T-helper 1 cell treated with Interleukin-12 subunit alpha and Interleukin-12 subunit beta and Interleukin-4 antibody, amounts not matched to agents 30 μg/mL and 1 μg/mL, for 36 hours (primary cell): ENCODE data around the gene NOL9.

Experiments
- H3K27ac Mint-ChIP-seq: one replicate; pipeline ENCODE4 v1.8.0; 2021; ENCODE audit warnings: mild to moderate bottlenecking, mixed read lengths
- H3K27me3 Mint-ChIP-seq: one replicate; pipeline ENCODE4 v1.8.0; 2021; ENCODE audit warnings: low read depth, mixed read lengths
- H3K36me3 Mint-ChIP-seq: one replicate; pipeline ENCODE4 v1.8.0; 2021; ENCODE audit warnings: low read depth, mixed read lengths
- H3K4me1 Mint-ChIP-seq: one replicate; pipeline ENCODE4 v1.8.0; 2021; ENCODE audit warnings: low read depth, mixed read lengths
- H3K4me3 Mint-ChIP-seq: one replicate; pipeline ENCODE4 v1.8.0; 2021; ENCODE audit warnings: mild to moderate bottlenecking, moderate library complexity, mixed read lengths
- H3K9me3 Mint-ChIP-seq: one replicate; pipeline ENCODE4 v1.8.0; 2021; ENCODE audit warnings: mixed read lengths

The NOL9 gene

GRCh38 chr1:6530504-6531160 is 23.7 kb downstream of the NOL9 start:
- Mint-ChIP-seq H3K4me3 (no peak overlapping the region), H3K36me3 (peaks cover 37% of the 10 kb centered on the region)

GRCh38 chr1:6528492-6528891 is 25.8 kb downstream of the NOL9 start:
- Mint-ChIP-seq H3K4me3 (no peak overlapping the region), H3K27ac (peak overlapping the region; percentile 11), H3K4me1 (peaks cover 1% of the 10 kb centered on the region), H3K27me3 (no peaks in the 10 kb centered on the region), H3K9me3 (no peaks in the 10 kb centered on the region), H3K36me3 (peaks cover 46% of the 10 kb centered on the region)

More at GRCh38 chr1:6530504-6531160, 23.7 kb downstream of the NOL9 start:
- H3K9me3 Mint-ChIP-seq = no peaks in the 10 kb centered on the region
- no peaks in the 10 kb centered on the region for H3K27me3 Mint-ChIP-seq
- H3K27ac Mint-ChIP-seq = no peak overlapping the region
- peaks cover 4% of the 10 kb centered on the region for H3K4me1 Mint-ChIP-seq

- peaks cover 34% of the 10 kb centered on the region for H3K36me3 Mint-ChIP-seq
- no peak overlapping the region for H3K27ac Mint-ChIP-seq
- no peak overlapping the region for H3K4me3 Mint-ChIP-seq
- no peaks in the 10 kb centered on the region for H3K27me3 Mint-ChIP-seq
- peaks cover 1% of the 10 kb centered on the region for H3K4me1 Mint-ChIP-seq
- H3K9me3 Mint-ChIP-seq = no peaks in the 10 kb centered on the region
Measured at GRCh38 chr1:6526316-6526715, 28.0 kb downstream of the NOL9 start.

- no peak overlapping the region for H3K27ac Mint-ChIP-seq
- peaks cover 30% of the 10 kb centered on the region for H3K36me3 Mint-ChIP-seq
- H3K4me1 Mint-ChIP-seq = peaks cover 1% of the 10 kb centered on the region
- H3K9me3 Mint-ChIP-seq = no peaks in the 10 kb centered on the region
- H3K27me3 Mint-ChIP-seq = no peaks in the 10 kb centered on the region
- H3K4me3 Mint-ChIP-seq = no peak overlapping the region
Measured at GRCh38 chr1:6523566-6523965, 30.7 kb downstream of the NOL9 start.

GRCh38 chr1:6521536-6521935 is 32.8 kb downstream of the NOL9 start:
- H3K9me3 Mint-ChIP-seq = no peaks in the 10 kb centered on the region
- H3K4me3 Mint-ChIP-seq = no peak overlapping the region
- peaks cover 1% of the 10 kb centered on the region for H3K4me1 Mint-ChIP-seq
- H3K27ac Mint-ChIP-seq = no peak overlapping the region
- H3K27me3 Mint-ChIP-seq = no peaks in the 10 kb centered on the region
- peaks cover 20% of the 10 kb centered on the region for H3K36me3 Mint-ChIP-seq

- no peak overlapping the region for H3K4me3 Mint-ChIP-seq
- peaks cover 7% of the 10 kb centered on the region for H3K36me3 Mint-ChIP-seq
- H3K4me1 Mint-ChIP-seq = peaks cover 1% of the 10 kb centered on the region
- H3K27ac Mint-ChIP-seq = no peak overlapping the region
- no peaks in the 10 kb centered on the region for H3K27me3 Mint-ChIP-seq
- no peaks in the 10 kb centered on the region for H3K9me3 Mint-ChIP-seq
Measured at GRCh38 chr1:6519935-6520671, 34.2 kb downstream of the NOL9 start.

GRCh38 chr1:6519491-6519934 is 34.8 kb downstream of the NOL9 start:
- Mint-ChIP-seq H3K36me3 (peaks cover 7% of the 10 kb centered on the region), H3K9me3 (no peaks in the 10 kb centered on the region), H3K4me3 (no peak overlapping the region), H3K27me3 (no peaks in the 10 kb centered on the region), H3K4me1 (peaks cover 1% of the 10 kb centered on the region), H3K27ac (no peak overlapping the region)

- no peak overlapping the region for H3K27ac Mint-ChIP-seq
- H3K4me3 Mint-ChIP-seq = no peak overlapping the region
- H3K9me3 Mint-ChIP-seq = no peaks in the 10 kb centered on the region
- H3K36me3 Mint-ChIP-seq = no peaks in the 10 kb centered on the region
- H3K27me3 Mint-ChIP-seq = no peaks in the 10 kb centered on the region
- no peaks in the 10 kb centered on the region for H3K4me1 Mint-ChIP-seq
Measured at GRCh38 chr1:6517435-6517851, 36.9 kb downstream of the NOL9 start.

GRCh38 chr1:6515771-6516170 is 38.5 kb downstream of the NOL9 start:
- Mint-ChIP-seq H3K27ac (no peak overlapping the region), H3K4me3 (no peak overlapping the region), H3K36me3 (no peaks in the 10 kb centered on the region), H3K27me3 (no peaks in the 10 kb centered on the region), H3K9me3 (no peaks in the 10 kb centered on the region), H3K4me1 (no peaks in the 10 kb centered on the region)

GRCh38 chr1:6513320-6513801 is 41.0 kb downstream of the NOL9 start:
- no peaks in the 10 kb centered on the region for H3K4me1 Mint-ChIP-seq
- no peaks in the 10 kb centered on the region for H3K36me3 Mint-ChIP-seq
- no peaks in the 10 kb centered on the region for H3K9me3 Mint-ChIP-seq
- H3K4me3 Mint-ChIP-seq = no peak overlapping the region
- no peaks in the 10 kb centered on the region for H3K27me3 Mint-ChIP-seq
- no peak overlapping the region for H3K27ac Mint-ChIP-seq

GRCh38 chr1:6512908-6513280 is 41.4 kb downstream of the NOL9 start:
- Mint-ChIP-seq H3K27me3 (no peaks in the 10 kb centered on the region), H3K9me3 (no peaks in the 10 kb centered on the region), H3K4me3 (no peak overlapping the region), H3K4me1 (no peaks in the 10 kb centered on the region), H3K27ac (no peak overlapping the region), H3K36me3 (no peaks in the 10 kb centered on the region)

GRCh38 chr1:6512245-6512907 is 41.9 kb downstream of the NOL9 start:
- Mint-ChIP-seq H3K27me3 (no peaks in the 10 kb centered on the region), H3K36me3 (no peaks in the 10 kb centered on the region), H3K27ac (no peak overlapping the region), H3K4me3 (no peak overlapping the region), H3K9me3 (no peaks in the 10 kb centered on the region), H3K4me1 (no peaks in the 10 kb centered on the region)

- Mint-ChIP-seq H3K4me3 (no peak overlapping the region), H3K27me3 (no peaks in the 10 kb centered on the region), H3K36me3 (no peaks in the 10 kb centered on the region), H3K9me3 (no peaks in the 10 kb centered on the region), H3K4me1 (no peaks in the 10 kb centered on the region), H3K27ac (no peak overlapping the region)
Measured at GRCh38 chr1:6511561-6512244, 42.6 kb downstream of the NOL9 start.

GRCh38 chr1:6511056-6511455 is 43.3 kb downstream of the NOL9 start:
- no peaks in the 10 kb centered on the region for H3K27me3 Mint-ChIP-seq
- H3K9me3 Mint-ChIP-seq = no peaks in the 10 kb centered on the region
- H3K36me3 Mint-ChIP-seq = no peaks in the 10 kb centered on the region
- H3K4me3 Mint-ChIP-seq = no peak overlapping the region
- H3K4me1 Mint-ChIP-seq = no peaks in the 10 kb centered on the region
- H3K27ac Mint-ChIP-seq = no peak overlapping the region
